LoVo (cell line): ENCODE results near the gene PRR33.
"Not testable (repeated sequence)": the region's sequence is repeated elsewhere in the genome, so short reads cannot be mapped to it uniquely, and the experiment has no call there.

Experiments used
- DNase-seq: peaks from one replicate; pipeline ENCODE4 v3.0.0-alpha.2; 2016; ENCODE audit warnings: low spot score

Gene PRR33

DNA sequence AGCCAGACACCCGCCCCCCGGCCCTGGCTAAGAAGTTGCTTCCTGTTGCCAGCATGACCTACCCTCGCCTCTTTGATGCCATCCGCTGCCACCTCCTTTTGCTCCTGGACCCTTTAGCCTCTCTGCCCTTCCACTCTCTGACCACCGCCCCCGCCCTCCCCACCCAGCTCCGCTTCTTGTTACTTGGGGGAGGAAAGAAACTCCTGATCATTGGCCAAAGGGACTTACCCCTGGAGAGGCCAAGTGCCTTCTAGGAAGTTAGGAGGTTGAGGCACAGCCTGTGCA lies at the start of gene PRR33:
PRR33 (minus strand) TSS at position 65 of the 285 bp plus-strand sequence. CDS start 1,311 bp downstream, outside the sequence.
- DNase-seq, result no peak

DNA sequence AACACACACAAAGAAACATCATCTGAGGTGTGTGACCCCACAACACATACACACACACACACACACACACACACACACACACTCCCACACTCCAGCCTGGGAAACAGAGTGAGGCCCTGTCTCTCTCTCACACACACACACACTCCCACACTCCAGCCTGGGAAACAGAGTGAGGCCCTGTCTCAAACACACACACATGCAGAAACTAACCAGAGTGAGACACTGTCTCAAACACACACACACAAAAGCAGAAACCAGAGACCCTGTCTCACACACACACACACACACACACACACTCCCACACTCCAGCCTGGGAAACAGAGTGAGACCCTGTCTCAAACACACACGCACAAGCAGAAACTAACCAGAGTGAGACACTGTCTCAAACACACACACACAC lies 48.1 kb upstream of the PRR33 start:
- DNase-seq, result not testable (repeated sequence)

DNA sequence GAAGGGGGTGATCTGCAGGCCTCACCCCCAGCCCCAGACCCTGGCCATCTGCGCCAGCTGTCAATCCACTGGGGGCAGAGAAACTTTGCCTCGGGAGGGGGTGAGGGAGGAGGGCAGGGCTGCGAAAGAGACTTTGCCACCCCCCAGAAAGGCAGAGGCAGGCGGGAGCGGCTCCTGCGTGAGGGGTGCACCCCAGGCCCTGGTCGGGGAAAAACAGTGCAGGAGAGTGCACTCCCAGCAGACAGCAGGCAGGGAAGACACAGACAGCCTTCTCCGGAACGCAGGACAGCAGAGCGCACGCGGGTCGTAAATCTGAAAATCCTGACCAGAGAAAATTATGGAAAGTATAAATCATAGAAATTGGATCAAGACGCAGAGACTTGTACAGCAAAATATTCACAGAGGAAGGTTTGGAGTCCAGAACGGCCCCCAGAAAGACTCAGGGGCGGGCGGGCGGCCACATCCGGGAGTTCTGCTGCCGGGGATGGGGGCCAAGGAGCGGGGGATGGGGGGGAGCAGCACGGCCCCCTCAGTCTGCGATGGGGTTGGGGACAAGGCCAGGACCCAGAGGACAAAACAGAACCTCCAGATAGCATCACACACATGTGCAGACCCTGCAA lies 47.4 kb upstream of the PRR33 start:
- no peak for DNase-seq

DNA sequence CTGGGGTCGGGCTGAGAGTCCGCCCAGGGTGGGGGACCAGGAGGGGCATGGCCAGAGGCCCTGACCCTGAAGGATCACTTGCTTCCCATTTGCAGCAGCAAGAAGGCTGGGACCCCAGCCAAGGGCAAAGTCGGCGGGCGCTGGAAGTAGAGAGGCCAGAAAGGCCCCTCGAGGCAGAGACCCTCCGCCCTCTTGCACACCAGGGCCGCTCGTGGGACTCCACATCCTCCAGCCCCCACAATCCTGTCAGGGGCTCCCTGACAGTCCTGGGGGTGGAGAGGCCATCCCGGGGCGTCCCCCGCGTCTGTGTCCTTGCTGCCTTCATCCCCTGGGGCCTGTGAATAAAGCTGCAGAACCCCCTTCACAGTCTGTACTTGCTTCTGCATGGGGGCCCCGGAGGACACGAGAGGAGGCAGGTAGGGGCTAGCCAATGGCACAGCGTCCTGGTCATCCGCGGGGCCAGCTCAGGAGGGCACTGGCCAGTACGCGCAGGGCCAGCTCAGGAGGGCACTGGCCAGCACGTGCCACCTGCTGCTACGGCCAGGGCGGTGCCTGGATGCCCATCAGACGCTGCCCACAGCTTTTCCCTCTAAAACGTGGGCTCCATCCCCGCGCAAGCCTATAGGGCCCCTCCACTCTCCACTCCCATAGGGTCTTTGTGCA lies 46.8 kb upstream of the PRR33 start:
- DNase-seq, result no peak

DNA sequence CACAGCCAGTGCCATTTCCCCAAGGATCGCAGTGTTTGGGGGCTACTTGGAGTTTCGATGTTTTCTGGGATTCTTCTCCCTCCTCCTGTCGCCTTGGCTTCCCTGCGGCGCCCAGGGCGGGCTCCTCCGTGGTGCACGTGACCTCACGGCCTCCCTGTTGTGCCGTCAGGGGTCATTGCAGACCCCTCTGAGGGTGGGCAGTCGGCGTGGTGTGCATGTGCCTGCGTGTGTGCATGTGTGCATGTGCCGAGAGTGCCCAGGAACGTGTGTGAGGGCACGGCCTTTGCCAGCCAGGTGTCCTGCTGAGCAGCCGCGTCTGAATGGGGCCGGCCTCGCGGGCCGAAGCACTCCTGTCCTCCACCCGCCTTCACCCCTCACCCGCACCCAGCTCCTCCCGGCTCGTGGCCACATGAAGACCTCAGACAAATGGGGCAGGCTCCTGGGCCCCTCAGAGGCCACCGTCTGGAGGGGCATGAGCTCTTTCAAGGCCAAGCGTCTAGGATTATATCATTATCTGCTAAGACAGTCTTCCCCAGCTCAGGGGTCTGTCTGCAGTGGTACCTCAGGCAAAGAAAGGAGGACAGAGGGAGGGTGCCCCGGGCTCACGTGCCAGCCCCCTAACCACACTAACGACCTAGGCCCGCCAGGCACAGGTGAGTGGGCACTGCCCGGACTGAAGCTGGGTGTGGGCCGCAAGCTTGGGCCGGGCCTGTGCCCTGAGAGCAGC lies 46.1 kb upstream of the PRR33 start:
- no peak for DNase-seq

DNA sequence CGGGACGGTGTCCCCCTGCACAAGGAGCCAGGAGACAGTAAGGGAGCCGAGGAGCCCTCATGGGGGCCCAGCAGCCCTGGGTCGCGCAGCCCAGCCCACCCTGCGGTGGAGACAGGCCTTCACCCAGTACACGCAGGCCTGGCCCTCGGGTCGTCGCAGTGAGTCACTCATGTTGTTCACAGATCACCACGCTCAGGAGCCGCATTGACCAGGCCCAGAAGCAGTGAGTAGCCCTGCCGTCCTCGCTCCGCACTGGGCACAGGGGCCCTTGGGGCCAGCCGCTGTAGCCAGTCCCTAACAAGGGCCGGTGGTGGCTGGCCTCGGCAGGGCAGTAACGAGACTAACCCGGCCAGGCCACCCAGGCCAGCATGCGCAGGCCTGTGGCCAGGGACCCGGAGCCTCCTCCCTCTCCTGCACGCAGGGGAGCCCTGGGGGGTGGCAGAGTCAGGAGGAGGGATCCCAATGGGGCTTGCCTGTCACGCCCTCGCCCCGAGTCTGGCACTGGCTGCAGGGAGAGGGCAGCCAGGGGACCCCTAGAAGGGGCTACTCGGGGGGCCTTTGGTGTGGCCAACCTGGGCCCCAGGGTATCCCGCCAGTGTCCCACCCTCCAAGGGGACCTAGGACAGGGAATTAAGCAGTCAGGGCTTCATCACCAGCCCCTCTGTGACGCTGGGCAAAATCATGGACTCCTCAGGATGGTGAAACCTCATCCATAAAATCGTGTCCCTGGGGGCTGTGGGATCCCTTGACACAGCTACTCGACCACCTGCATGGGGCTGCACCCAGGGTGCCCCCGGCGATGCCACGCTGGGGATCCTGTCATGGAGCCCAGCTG lies 45.3 kb upstream of the PRR33 start:
- no peak for DNase-seq

DNA sequence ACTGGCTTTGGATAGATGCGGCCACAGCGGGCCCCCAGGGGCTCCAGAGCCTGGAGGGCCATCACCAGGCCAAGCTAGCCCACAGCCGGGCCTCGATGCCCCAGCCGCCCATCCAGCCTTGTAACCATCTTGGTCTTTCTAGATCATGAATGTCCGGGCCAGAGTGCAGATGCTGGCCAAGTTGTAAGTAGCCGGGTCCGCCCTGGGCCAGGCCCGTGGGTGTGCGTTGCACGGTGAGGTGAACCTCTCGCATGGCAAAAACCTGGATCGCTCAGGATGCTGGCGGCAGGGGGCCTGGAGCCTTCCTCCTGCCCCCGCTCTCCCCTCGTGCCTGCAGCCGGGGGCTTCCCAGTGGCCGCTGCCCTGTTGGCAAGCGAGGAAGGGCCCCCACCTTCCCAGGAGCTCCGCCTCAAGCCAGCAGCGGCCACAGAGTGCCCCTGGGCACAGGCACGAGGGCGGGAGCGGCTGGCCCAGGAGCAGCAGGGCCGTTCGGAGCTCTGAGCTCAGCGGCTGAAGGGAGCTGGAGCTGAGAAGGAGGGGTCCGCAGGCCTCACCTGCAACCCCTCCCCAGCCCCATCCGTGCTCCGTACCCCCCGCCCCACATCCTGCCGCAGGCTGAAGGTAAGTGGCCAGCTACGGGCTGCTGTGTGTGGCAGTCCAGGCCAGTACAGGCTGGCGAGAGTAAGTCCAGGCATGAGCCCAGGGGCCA lies 44.5 kb upstream of the PRR33 start:
- DNase-seq, result no peak

DNA sequence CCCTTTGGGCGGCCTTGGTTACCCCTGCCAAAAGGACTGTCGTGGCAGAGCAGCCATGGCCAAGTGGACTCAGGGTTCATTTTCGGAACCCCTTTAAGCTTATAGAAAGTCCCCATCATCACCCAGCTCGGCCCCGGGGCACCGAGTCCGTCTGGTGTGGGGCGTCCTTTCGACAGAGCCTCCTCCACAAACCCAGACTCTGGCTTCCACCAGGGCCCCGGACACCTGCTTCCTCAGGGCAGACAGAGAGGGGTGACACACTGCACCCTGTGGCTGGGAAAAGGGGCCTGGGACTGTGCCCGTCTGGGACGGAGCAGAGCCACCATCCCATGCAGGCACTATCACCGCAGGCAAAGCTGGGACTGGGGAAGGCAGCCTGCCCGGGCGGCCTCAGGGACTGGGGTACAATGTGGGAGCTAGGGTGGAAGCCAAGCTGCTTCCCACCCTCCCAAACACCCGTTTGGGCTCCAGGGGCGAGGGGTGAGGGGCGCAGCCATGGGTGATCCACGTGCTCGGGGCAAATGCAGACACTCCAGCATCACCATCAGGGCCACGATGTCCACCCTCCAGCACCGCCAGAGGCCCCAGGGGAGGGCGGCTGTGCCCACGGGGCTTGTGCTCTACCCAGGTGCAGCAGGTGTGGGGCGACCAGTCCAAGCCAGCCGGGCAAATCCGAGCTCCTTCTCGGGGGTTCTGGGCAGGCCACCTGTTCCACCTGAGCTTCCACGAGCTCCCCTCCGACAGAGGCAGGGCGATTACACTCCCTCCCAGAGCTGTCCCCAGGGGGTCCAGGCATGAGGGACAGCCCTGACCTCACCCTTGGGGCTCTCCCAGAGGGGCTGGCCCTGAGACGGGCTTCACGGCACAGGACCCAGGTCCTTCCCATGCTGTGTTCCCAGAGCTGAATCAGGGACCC lies 43.7 kb upstream of the PRR33 start:
- no peak for DNase-seq

DNA sequence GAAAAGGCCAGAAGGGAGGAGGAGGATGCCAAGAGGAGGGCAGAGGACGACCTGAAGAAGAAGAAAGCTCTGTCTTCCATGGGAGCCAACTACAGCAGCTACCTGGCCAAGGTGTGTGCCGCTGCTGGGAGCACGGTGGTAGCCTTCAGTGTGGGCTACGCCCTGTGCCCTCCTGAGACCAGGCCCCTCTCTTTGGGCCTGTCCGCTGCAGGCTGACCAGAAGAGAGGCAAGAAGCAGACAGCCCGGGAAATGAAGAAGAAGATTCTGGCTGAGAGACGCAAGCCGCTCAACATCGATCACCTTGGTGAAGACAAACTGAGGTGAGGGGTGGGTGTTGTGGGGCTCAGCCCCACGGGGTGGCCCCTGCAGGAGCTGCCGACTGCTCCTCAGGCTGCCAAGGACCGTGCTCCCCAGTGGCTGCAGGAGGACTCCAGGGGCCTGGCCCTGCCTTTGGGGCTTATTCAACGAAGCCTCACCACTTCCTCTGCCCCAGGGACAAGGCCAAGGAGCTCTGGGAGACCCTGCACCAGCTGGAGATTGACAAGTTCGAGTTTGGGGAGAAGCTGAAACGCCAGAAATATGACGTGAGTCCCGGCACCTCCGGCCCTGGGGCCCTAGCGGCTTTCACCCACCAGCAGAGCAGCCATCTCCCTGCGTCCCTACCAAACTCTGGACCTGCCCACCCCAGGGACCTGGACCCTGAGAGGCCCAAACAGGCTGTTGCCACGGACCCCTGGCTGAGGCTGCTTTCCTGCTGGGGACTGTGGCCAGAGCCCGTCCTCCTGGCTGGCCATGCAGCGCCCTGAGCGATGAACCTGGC lies 42.9 kb upstream of the PRR33 start:
- DNase-seq, result no peak

DNA sequence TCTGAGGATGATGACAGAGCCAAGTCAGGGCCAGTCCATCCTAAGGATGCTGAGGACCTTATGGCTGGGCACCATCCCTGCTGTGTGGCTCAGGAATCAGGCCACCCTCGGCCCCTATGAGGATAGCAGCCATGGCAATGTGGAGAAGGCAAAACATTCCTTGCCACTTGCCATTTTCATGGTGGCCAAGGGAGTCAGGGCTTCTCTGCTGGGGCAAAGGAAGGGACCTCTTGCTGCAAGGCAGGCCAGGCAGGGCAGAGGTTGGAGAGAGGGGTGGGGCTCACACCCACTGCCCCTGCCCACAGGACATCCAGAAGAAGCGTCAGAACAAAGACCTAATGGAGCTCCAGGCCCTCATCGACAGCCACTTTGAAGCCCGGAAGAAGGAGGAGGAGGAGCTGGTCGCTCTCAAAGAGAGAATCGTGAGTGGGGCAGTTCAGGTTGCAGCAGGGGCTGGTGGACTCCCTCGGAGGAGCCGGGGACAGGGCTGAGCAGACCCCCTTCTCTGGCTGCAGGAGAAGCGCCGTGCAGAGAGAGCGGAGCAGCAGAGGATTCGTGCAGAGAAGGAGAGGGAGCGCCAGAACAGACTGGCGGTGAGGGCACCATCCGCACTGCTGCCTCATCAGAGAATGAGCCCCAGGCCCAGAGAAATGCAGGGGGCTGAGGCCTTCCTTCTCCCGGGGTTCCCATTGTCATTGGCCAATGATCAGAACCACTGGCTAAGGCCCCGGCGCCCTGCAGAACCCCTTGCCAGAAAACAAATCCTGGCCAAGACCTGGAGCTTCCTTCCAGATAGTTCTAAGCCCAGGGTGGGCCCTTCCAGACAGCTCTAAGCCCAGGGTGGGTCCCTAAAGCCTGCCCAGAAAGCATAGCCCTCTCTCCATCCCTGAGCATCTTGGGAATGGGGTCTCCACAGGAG lies 42.0 kb upstream of the PRR33 start:
- DNase-seq, result no peak

DNA sequence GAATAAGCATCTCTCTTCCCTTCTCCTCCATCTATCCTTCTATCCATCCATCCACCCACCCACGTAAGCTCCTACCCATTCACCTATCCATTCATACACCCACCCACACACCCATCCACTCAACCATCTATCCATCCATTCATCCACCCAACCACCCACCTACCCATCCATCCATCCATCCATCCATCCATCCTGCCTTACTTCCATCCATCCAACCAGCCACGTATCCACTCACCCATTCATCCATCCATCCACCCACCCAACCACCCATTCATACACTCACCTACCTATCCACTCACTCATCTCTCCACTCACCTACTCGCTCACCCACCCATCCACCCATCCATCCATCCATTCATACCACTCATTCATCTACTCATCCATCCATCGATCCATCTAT lies 41.0 kb upstream of the PRR33 start:
- no peak for DNase-seq

DNA sequence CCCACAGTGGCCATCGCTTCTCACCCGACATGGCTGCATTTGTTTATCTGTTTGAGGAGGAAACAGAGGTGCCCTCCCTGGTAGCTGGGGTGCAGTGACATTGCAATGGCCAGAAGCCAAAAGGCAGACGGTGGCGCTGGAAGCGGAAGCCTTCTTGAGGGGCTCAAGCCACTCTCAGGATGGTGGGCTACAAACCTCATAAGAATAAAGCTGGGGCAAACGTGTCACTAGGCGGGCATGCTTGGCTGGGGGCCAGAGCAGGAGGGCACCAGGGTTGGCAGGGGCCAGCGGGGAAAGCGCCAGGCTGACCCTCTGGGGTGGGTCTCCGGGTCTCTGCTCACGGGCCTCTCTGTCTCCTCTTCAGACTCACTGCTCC lies 40.4 kb upstream of the PRR33 start:
- DNase-seq, result no peak

DNA sequence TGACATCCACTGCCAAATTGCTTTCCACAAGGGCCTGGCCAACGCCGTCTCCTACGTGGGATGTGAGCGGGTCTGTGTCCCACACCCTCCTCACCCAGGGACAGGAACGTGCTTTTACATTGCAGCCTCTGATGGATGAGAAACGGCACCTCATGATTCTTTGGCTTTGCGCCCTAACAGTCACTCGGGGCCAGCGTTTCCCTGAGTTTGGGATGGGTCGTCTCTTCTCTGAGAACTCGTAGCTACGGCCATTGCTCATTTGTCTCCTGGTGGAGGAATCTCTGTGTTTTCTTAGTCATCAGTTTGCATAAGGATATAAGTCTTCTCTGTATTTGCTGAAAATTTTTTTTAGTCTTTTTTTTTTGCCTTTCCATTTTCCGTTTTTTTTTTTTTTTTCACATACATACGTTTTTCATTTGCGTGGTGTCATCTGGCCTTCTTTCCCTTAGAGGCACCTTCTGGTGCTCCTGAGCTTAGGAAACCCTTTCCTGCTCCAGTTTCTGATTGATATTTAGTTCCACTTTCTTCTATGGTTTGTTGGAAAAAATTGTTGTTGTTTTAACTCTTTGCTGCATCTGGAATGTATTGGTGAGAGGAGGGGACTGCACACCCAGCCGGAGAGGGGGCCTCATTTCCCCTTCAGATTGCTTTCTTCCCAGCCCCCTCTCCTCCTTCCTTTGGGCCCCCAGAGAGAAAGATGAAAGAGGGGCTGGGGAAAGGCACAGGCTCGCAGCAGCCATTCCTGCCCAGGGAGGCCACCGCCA lies 39.8 kb upstream of the PRR33 start:
- DNase-seq, result no peak

DNA sequence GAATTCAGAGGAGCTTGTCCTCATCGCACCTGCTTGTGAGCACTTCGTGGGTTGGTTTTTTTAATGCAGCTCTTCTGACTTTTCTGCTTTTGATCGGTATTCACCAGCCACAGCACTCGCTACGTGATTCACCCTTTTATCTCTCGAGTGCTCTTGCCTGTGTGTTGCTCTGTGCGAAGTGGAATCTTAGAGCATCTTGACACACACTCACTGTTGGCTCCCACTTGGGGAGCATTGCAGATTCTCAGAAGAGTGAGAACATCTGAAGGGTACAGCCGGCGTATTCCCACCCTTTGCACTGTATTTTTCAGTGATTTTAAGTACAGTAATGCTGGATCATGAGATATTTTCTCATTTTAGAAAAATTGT lies 38.8 kb upstream of the PRR33 start:
- no peak for DNase-seq

DNA sequence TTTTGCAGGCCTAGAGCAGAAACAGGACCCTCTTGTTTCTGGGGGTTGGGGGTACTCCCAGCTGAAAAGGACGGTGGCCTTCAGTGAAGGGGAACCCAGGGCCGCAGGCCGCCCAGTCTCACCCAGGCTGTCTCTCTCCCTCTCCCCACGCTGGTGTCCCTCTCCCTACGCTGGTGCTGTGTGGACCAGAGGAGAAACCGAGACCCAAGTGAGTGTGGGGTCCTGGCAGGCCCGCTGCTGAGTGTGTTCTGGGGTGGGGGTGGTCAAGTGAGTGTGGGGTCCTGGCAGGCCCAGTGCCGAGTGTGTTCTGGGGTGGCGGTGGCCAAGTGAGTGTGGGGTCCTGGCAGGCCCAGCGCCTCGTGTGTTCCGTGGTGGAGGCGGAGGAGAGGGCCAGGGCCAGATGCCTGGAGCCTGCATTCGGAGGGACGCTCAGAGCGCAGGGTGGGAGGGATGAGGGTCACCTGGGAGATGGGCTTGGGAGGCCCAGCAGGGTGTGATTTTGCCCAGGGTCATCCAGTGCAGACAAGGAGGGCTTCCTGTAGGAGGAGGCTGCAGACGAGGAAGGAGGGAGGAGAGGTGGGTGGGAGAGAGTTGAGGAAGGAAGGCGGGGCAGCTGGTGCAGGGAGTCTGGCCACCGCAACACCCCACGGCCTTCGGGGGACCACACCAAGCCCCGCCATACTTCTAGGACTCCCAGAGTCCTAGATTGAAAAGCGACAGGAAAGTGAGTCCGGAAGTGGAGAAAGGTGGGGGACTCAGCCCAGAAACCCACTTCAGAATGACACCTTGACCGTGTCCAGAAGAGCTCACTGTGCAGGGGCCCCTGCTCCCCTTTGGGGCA lies 38.1 kb upstream of the PRR33 start:
- DNase-seq, result no peak

DNA sequence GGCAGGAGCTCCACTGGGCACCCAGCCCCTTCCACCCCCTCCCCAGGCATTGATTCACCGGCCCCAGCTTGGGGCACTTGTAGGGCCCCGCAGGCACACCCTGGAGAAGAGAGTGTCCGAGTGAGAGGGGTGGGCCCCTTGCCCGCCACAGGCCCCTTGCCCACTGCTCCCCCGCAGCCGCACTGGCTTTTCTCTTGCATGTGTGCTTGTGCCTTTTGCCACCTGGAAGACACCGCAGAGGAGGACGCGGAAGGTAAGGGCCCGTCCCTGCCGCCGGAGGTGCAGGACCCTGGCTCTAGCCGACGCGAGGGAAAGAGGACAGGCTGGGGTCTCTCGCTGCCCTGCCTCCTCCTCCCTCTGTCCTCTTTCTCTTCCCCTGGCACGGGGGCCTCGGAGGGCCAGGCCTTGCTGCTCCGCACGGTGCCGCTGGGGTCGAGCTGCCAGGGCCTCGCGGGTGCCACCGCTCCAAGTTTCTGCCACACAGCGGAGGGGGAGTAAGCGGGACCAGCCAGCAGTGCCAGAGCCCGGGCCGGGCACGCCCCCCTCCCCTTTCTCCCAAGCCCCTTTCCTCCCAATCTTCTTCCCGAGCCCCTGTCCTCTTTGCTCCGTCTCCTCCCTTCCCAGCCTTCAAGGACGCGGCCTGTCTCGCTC lies 37.3 kb upstream of the PRR33 start:
- DNase-seq, result no peak

DNA sequence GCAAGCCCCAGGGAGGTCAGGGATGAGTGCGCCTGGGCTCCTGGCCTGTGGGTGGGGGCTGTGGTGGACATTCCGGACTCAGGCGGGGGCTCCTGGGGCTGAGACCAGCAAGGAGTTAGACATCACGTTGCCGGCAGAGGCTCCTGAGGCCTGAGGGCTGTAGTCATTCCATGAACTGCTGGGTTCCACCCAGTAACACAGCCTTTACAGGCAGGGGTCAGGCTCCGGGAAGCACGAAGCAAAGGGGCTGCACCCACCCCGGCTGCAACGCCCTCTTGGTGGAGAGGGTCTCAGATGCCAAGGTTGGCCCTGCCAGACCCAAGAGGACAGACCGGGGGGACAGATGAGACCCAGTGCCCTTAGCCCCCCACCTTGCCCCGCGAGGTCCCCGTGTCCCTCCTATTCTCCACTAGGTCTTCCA lies 36.8 kb upstream of the PRR33 start:
- no peak for DNase-seq
